Stimulated activated CD4-positive, alpha-beta T cell treated with anti-CD3 and anti-CD28 coated beads, Interleukin-4, amount 100 ng/mL, for 24 hours (primary cell): ENCODE results near the gene DCLRE1B.

Experiments
- DNase-seq: peaks from one replicate; pipeline ENCODE4 v3.0.0-alpha.2; 2020

The DCLRE1B gene

GRCh38 chr1:113949007-113949406, 43.9 kb downstream of the DCLRE1B start:
- no peak for DNase-seq

- DNase-seq: no peak
Measured at GRCh38 chr1:113950908-113951307, 45.8 kb downstream of the DCLRE1B start.

- DNase-seq: no peak
Measured at GRCh38 chr1:113951719-113952118, 46.6 kb downstream of the DCLRE1B start.

- no peak for DNase-seq
Measured at GRCh38 chr1:113957984-113958383, 52.9 kb downstream of the DCLRE1B start.

GRCh38 chr1:113958691-113959090, 53.6 kb downstream of the DCLRE1B start:
- DNase-seq: no peak

- DNase-seq: no peak
Measured at GRCh38 chr1:113963281-113963906, 58.3 kb downstream of the DCLRE1B start.
